ENCODE results near the gene NECAB3.

GRCh38 chr20:33719989-33720709 is 45.9 kb upstream of the NECAB3 start, which contains the start of gene PXMP4:
- TF ChIP-seq CTCF (IDR thresholded peaks at IDR 0.05) (peak in 1 of 4 experiments; percentile 13), POLR2A (IDR thresholded peaks at IDR 0.05) (peak; percentile 29)

Measured in prostate gland (tissue), 2 donors.